ENCODE data around the gene PARP3. TPM values are rescaled to one million over a fixed set of nuclear protein-coding genes. Genes with fewer than 3 reads are reported as not detected.

The PARP3 gene
- total RNA-seq, 2 donors from 2014 or later: 10.9 to 21.4 TPM

GRCh38 chr3:51997935-51998596 lies 55.9 kb downstream of the PARP3 start:
- no peak for ATAC-seq (ENCODE audit: insufficient number of reproducible peaks, low FRiP score, low read depth)
- Histone ChIP-seq H3K4me1 (ENCODE audit: control insufficient read depth in 1 of 2, low read depth in 2 of 2) (peaks cover 12 to 19% of the 10 kb centered on the region in 2 donors), H3K27me3 (replicated peaks; ENCODE audit: insufficient read depth) (no peaks in the 10 kb centered on the region), H3K4me3 (no peak overlapping the region), H3K27ac (no peak overlapping the region), H3K9me3 (no peaks in the 10 kb centered on the region), H3K36me3 (peaks cover 16% of the 10 kb centered on the region)
- TF ChIP-seq CTCF (IDR thresholded peaks at IDR 0.05): no peak
- no peak for DNase-seq (ENCODE audit: low spot score)

Other genes starting within 250 kb of the PARP3 start
- under 1 TPM; 0.49 to 0.54 TPM for gene GRM2, start 235.3 kb upstream of the PARP3 start, total RNA-seq
- not detected for gene IQCF6, start 163.1 kb upstream of the PARP3 start, total RNA-seq
- not detected for gene IQCF2, start 80.7 kb upstream of the PARP3 start, total RNA-seq
- not detected for gene IQCF5, start 66.8 kb upstream of the PARP3 start, total RNA-seq
- gene IQCF1, start 39.0 kb upstream of the PARP3 start, total RNA-seq: not detected
- gene RRP9, start 459 bp upstream of the PARP3 start, total RNA-seq: 10 to 100 TPM in 1 of 2 donors, 1 to 10 TPM in 1; 7.7 to 21.8 TPM
- not detected for gene GPR62, start 13.0 kb downstream of the PARP3 start, total RNA-seq
- 100 to 1,000 TPM; 127 to 144 TPM for gene PCBP4, start 25.1 kb downstream of the PARP3 start, total RNA-seq
- gene ABHD14B, start 31.7 kb downstream of the PARP3 start, total RNA-seq: 10 to 100 TPM; 28.6 to 55.2 TPM
- 10 to 100 TPM in 1 of 2 donors, 1 to 10 TPM in 1; 9.7 to 24.0 TPM for gene ABHD14A, start 32.7 kb downstream of the PARP3 start, total RNA-seq
- gene ACY1, start 41.2 kb downstream of the PARP3 start, total RNA-seq: 10 to 100 TPM in 1 of 2 donors, 1 to 10 TPM in 1; 6.1 to 12.3 TPM
- gene RPL29, start 53.5 kb downstream of the PARP3 start, total RNA-seq: 100 to 1,000 TPM; 642 to 718 TPM
- gene DUSP7, start 114.2 kb downstream of the PARP3 start, total RNA-seq: 10 to 100 TPM; 41.1 to 42.2 TPM
- 1 to 10 TPM in 1 of 2 donors, not detected in 1; 8.1 TPM for gene POC1A, start 212.1 kb downstream of the PARP3 start, total RNA-seq